ENCODE results near the gene ABCA13.

Gene ABCA13

DNA sequence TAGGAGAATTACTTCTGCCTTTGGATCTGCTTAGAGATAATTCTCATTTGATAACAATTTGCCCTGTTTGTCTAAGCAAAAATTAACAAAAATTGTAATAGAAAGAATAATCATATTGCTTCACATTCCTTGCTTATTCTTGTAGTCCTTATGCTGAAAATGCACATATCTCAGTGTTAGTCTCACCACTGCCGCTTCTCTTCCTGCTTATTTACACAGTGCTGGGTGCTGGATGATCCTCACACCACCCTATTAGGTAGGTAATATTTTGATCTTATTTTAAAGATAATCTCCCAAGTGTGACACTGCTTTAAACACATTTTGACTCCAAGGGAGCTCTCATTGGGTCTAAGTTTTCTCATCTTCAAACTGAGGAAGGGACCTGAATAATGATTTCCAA lies 46.0 kb downstream of the ABCA13 start:
- no peaks in the 10 kb centered on the region for H3K9me2 ChIP-seq (replicated peaks; ENCODE audit: control insufficient read depth, low read length)
- no peaks in the 10 kb centered on the region for H3K4me1 ChIP-seq (ENCODE audit: control insufficient read depth, low read length)
- no peak overlapping the region for H3K27ac ChIP-seq (ENCODE audit: low read depth, low read length)
- H3K27me3 ChIP-seq (ENCODE audit: control insufficient read depth, low read length) = no peaks in the 10 kb centered on the region
- no peaks in the 10 kb centered on the region for H4K20me1 ChIP-seq (ENCODE audit: control insufficient read depth, insufficient read depth, low read depth, low read length)
- H3K4me2 ChIP-seq (ENCODE audit: low read length) = no peak overlapping the region
- H3K79me2 ChIP-seq (ENCODE audit: control insufficient read depth, low read length) = no peaks in the 10 kb centered on the region
- H3K9me3 ChIP-seq (ENCODE audit: control insufficient read depth, insufficient read depth, low read length) = no peaks in the 10 kb centered on the region
- no peaks in the 10 kb centered on the region for H3K36me3 ChIP-seq (ENCODE audit: control insufficient read depth, low read length)
- TF ChIP-seq, protein P1, sequence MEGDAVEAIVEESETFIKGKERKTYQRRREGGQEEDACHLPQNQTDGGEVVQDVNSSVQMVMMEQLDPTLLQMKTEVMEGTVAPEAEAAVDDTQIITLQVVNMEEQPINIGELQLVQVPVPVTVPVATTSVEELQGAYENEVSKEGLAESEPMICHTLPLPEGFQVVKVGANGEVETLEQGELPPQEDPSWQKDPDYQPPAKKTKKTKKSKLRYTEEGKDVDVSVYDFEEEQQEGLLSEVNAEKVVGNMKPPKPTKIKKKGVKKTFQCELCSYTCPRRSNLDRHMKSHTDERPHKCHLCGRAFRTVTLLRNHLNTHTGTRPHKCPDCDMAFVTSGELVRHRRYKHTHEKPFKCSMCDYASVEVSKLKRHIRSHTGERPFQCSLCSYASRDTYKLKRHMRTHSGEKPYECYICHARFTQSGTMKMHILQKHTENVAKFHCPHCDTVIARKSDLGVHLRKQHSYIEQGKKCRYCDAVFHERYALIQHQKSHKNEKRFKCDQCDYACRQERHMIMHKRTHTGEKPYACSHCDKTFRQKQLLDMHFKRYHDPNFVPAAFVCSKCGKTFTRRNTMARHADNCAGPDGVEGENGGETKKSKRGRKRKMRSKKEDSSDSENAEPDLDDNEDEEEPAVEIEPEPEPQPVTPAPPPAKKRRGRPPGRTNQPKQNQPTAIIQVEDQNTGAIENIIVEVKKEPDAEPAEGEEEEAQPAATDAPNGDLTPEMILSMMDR (IDR thresholded peaks at IDR 0.05; ENCODE audit: low read depth, low read length, poor library complexity, severe bottlenecking) = no peak
- TF ChIP-seq EZH2phosphoT487 (IDR thresholded peaks at IDR 0.05; ENCODE audit: borderline replicate concordance, low read length) = no peak
- H3F3A ChIP-seq (ENCODE audit: control insufficient read depth, insufficient read depth) = no peaks in the 10 kb centered on the region
- no peak overlapping the region for H3K4me3 ChIP-seq (ENCODE audit: low read length)

DNA sequence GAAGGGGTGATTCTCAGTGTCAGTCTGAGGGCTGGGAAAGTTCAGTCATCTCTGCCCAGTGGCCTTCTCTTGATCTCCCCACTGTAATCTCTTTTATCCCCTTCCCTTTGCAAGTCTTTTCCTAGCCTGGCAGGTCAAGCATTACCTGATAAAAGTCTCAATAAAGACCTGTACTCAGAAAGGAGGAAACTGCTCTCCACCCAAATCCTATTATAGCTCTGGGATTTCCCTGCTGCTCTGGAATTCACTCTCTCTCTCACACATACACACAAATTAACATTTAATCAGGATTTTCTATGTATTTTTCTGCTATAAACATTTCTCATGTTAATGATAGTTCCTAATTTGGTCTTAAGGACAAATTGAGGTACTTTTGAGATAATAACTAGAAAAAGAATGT lies 46.5 kb downstream of the ABCA13 start:
- no peaks in the 10 kb centered on the region for H3K9me2 ChIP-seq (replicated peaks; ENCODE audit: control insufficient read depth, low read length)
- no peak overlapping the region for H3K4me3 ChIP-seq (ENCODE audit: low read length)
- H3K27ac ChIP-seq (ENCODE audit: low read depth, low read length) = no peak overlapping the region
- H3K4me1 ChIP-seq (ENCODE audit: control insufficient read depth, low read length) = no peaks in the 10 kb centered on the region
- H3K79me2 ChIP-seq (ENCODE audit: control insufficient read depth, low read length) = no peaks in the 10 kb centered on the region
- H3F3A ChIP-seq (ENCODE audit: control insufficient read depth, insufficient read depth) = no peaks in the 10 kb centered on the region
- no peak overlapping the region for H3K4me2 ChIP-seq (ENCODE audit: low read length)
- no peak for TF ChIP-seq EZH2phosphoT487 (IDR thresholded peaks at IDR 0.05; ENCODE audit: borderline replicate concordance, low read length)
- TF ChIP-seq, protein P1 (IDR thresholded peaks at IDR 0.05; ENCODE audit: low read depth, low read length, poor library complexity, severe bottlenecking) = no peak
- H3K27me3 ChIP-seq (ENCODE audit: control insufficient read depth, low read length) = no peaks in the 10 kb centered on the region
- no peaks in the 10 kb centered on the region for H3K9me3 ChIP-seq (ENCODE audit: control insufficient read depth, insufficient read depth, low read length)
- no peaks in the 10 kb centered on the region for H4K20me1 ChIP-seq (ENCODE audit: control insufficient read depth, insufficient read depth, low read depth, low read length)
- no peaks in the 10 kb centered on the region for H3K36me3 ChIP-seq (ENCODE audit: control insufficient read depth, low read length)

DNA sequence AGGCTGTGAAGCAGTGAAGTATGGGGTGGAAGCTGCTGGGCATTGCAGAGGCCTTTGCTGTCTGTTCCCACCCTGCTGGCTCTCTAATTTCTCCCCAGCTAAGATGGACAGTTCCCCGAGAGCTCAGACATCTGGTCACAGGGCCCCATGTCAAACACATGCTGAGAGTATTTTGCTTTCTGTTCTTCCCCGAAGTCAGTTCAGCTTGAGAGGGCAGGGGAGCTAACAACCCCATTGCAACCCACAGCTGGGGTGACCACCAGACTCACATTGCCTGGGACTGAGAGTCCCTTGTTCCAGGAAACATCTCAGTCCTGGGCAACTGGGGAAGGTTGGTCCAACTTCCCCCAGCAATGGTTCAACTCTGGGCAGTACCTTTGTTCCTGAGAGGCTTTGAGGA lies 52.8 kb downstream of the ABCA13 start:
- Histone ChIP-seq H3K9me2 (replicated peaks; ENCODE audit: control insufficient read depth, low read length) (no peaks in the 10 kb centered on the region), H3K79me2 (ENCODE audit: control insufficient read depth, low read length) (no peaks in the 10 kb centered on the region), H3F3A (ENCODE audit: control insufficient read depth, insufficient read depth) (no peaks in the 10 kb centered on the region), H3K27me3 (ENCODE audit: control insufficient read depth, low read length) (no peaks in the 10 kb centered on the region), H4K20me1 (ENCODE audit: control insufficient read depth, insufficient read depth, low read depth, low read length) (no peaks in the 10 kb centered on the region), H3K4me2 (ENCODE audit: low read length) (no peak overlapping the region), H3K9me3 (ENCODE audit: control insufficient read depth, insufficient read depth, low read length) (no peaks in the 10 kb centered on the region), H3K4me1 (ENCODE audit: control insufficient read depth, low read length) (no peaks in the 10 kb centered on the region), H3K36me3 (ENCODE audit: control insufficient read depth, low read length) (no peaks in the 10 kb centered on the region), H3K27ac (ENCODE audit: low read depth, low read length) (no peak overlapping the region), H3K4me3 (ENCODE audit: low read length) (no peak overlapping the region)
- TF ChIP-seq EZH2phosphoT487 (IDR thresholded peaks at IDR 0.05; ENCODE audit: borderline replicate concordance, low read length) = no peak
- TF ChIP-seq, protein P1 (IDR thresholded peaks at IDR 0.05; ENCODE audit: low read depth, low read length, poor library complexity, severe bottlenecking) = no peak

DNA sequence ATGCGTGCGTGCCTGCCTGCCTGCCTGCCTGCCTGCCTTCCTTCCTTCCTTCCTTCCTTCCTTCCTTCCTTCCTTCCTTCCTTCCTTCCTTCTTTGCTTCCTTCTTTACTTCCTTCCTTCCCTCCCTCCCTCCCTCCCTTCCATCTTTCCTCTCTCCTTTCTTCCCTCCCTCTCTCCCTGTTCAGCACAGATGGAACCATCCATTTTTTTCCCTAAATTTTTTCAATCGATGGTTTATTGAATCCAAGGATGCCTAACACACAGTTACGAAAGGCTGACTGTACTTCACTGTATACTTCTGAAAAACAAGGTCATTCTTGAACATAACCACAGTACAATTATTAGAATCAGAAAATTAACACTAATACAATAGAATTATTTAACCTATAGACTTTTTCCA lies 53.8 kb downstream of the ABCA13 start:
- Histone ChIP-seq H3K27me3 (ENCODE audit: control insufficient read depth, low read length) (no peaks in the 10 kb centered on the region), H3K27ac (ENCODE audit: low read depth, low read length) (no peak overlapping the region), H3K9me3 (ENCODE audit: control insufficient read depth, insufficient read depth, low read length) (no peaks in the 10 kb centered on the region), H3K4me2 (ENCODE audit: low read length) (no peak overlapping the region), H3K9me2 (replicated peaks; ENCODE audit: control insufficient read depth, low read length) (no peaks in the 10 kb centered on the region), H4K20me1 (ENCODE audit: control insufficient read depth, insufficient read depth, low read depth, low read length) (no peaks in the 10 kb centered on the region), H3K36me3 (ENCODE audit: control insufficient read depth, low read length) (no peaks in the 10 kb centered on the region), H3K4me1 (ENCODE audit: control insufficient read depth, low read length) (no peaks in the 10 kb centered on the region), H3K79me2 (ENCODE audit: control insufficient read depth, low read length) (no peaks in the 10 kb centered on the region), H3F3A (ENCODE audit: control insufficient read depth, insufficient read depth) (no peaks in the 10 kb centered on the region), H3K4me3 (ENCODE audit: low read length) (no peak overlapping the region)
- TF ChIP-seq, protein P1 (IDR thresholded peaks at IDR 0.05; ENCODE audit: low read depth, low read length, poor library complexity, severe bottlenecking) = no peak

Data from DOHH2 (cell line).